CD4-positive, alpha-beta T cell treated with Interleukin-17A for 1 hour (primary cell): Measurements from ENCODE around the gene HOXA6.

Source experiments
- DNase-seq: peaks from one replicate; pipeline ENCODE4 v3.0.0-alpha.2; 2020

The HOXA6 gene

GRCh38 chr7:27149842-27150567 lies 2.4 kb upstream of the HOXA6 start:
- DNase-seq = no peak

GRCh38 chr7:27148756-27149641 lies 1.4 kb upstream of the HOXA6 start:
- no peak for DNase-seq

GRCh38 chr7:27148031-27148755 lies 619 bp upstream of the HOXA6 start:
- no peak for DNase-seq

- DNase-seq = no peak
Measured at GRCh38 chr7:27146491-27147198, 929 bp downstream of the HOXA6 start.

GRCh38 chr7:27145914-27146412 lies 1.6 kb downstream of the HOXA6 start:
- no peak for DNase-seq

- no peak for DNase-seq
Measured at GRCh38 chr7:27145165-27145913, 2.2 kb downstream of the HOXA6 start.

GRCh38 chr7:27144781-27145164 lies 2.8 kb downstream of the HOXA6 start:
- DNase-seq = no peak

- no peak for DNase-seq
Measured at GRCh38 chr7:27143950-27144780, 3.4 kb downstream of the HOXA6 start.

GRCh38 chr7:27143023-27143949 lies 4.3 kb downstream of the HOXA6 start, which contains the start of gene HOXA5:
HOXA5 (minus strand) TSS chr7:27143681; CDS start chr7:27143607, 74 bp downstream.
- DNase-seq = no peak

GRCh38 chr7:27142580-27143022 lies 5.0 kb downstream of the HOXA6 start:
- no peak for DNase-seq

GRCh38 chr7:27141923-27142579 lies 5.5 kb downstream of the HOXA6 start:
- no peak for DNase-seq

- no peak for DNase-seq
Measured at GRCh38 chr7:27141137-27141922, 6.2 kb downstream of the HOXA6 start.

- no peak for DNase-seq
Measured at GRCh38 chr7:27140126-27140857, 7.3 kb downstream of the HOXA6 start.

- no peak for DNase-seq
Measured at GRCh38 chr7:27139334-27140125, 8.0 kb downstream of the HOXA6 start.

- no peak for DNase-seq
Measured at GRCh38 chr7:27138985-27139333, 8.6 kb downstream of the HOXA6 start.

- no peak for DNase-seq
Measured at GRCh38 chr7:27138472-27138871, 9.1 kb downstream of the HOXA6 start.
